Retinal pigment epithelial cell (primary cell): Measurements from ENCODE around the gene C2orf68.
"Not testable (repeated sequence)": the region's sequence is repeated elsewhere in the genome, so short reads cannot be mapped to it uniquely, and the experiment has no call there.

ENCODE experiments used
- DNase-seq: peaks from one replicate; pipeline ENCODE4 v3.0.0-alpha.2; 2010; ENCODE audit warnings: low read depth
- H3K4me3 ChIP-seq: 2 replicates; pipeline ENCODE4 v1.5.1; 2011; ENCODE audit warnings: mild to moderate bottlenecking, low read length, control low read depth, moderate library complexity
- TF ChIP-seq, protein P1 (sequence below): conservative IDR thresholded peaks from 2 replicates; pipeline ENCODE4 v1.5.1; 2011; ENCODE audit warnings: low read depth, low read length, control low read depth, inconsistent platforms

The C2orf68 gene

DNA sequence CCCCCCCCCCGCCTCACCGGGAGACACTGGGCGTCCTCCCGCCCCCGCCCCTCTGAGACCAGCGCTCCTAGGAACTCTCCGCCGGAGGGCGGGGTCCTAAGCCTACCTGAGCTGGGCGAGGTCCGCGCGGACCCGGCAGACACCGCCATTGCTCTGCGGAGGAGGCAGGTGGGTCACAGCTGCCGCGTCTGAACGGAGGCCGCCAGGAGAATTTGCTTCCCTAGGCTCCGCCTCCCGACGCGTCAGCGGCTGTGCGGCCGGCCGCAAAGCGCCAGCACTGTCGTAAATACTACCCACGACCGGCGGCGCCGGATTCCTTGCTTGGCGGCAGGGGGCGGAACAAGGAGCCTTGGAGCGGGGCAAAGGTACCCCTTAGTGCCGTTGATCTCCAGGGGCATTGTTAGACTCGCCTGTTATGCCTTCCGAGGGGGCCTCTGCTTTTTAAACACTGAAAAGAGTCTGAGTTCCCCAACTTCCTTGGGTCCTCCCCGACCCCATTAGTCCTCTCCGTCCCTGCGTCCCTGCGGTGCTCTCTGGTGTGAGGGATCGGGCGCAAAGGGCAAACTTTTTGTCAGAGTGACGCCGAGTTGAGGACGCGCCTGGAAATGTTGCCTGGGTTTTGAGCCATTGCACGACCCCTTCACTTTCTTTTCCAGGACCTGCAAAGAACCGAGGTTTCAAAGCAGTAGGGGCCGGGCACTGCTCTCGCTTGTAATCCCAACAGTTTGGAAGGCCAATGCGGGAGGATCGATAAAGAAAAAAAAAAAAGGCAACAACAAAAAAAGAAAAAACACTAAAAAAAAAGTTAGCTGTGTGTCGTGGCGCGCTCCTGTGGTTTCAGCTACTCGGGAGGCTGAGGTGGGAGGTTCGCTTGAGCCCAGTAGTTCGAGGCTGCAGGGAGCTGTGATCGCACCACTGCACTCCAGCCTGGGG, 50.3 kb downstream of the C2orf68 start, which contains the start of gene GGCX:
Gene GGCX, minus strand, starts transcription at position 214 of the 933 bp plus-strand sequence. Its CDS starts 65 bp downstream, at position 149.
- DNase-seq = peak; percentile 83
- H3K4me3 ChIP-seq = peak within 1 kb of the TSS; percentile 95
- TF ChIP-seq, protein P1, sequence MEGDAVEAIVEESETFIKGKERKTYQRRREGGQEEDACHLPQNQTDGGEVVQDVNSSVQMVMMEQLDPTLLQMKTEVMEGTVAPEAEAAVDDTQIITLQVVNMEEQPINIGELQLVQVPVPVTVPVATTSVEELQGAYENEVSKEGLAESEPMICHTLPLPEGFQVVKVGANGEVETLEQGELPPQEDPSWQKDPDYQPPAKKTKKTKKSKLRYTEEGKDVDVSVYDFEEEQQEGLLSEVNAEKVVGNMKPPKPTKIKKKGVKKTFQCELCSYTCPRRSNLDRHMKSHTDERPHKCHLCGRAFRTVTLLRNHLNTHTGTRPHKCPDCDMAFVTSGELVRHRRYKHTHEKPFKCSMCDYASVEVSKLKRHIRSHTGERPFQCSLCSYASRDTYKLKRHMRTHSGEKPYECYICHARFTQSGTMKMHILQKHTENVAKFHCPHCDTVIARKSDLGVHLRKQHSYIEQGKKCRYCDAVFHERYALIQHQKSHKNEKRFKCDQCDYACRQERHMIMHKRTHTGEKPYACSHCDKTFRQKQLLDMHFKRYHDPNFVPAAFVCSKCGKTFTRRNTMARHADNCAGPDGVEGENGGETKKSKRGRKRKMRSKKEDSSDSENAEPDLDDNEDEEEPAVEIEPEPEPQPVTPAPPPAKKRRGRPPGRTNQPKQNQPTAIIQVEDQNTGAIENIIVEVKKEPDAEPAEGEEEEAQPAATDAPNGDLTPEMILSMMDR = no peak

DNA sequence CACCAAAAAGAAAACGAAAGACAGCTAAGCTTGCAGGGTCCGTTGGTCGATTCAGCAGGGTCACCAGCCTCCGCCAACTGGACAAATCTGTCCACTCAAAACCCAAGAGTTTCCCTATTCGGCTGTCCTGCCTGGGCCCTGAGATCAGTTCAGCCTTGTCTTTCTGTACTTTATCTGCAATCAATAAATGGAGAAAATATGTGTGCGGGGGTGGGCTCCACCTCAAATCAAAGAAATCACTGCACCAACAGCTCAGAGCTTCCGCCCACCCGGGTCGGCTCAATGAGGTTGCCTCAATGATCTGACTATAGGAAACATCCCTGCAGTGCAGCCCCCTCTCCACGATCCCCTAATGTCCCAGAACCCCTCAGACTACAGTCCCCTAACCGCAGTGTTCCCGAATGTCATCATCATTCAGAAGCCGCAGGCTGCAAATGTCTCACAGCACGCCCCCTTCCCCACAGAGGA, 51.0 kb downstream of the C2orf68 start:
- peak overlapping the region; percentile 95 for H3K4me3 ChIP-seq
- no peak for DNase-seq
- TF ChIP-seq, protein P1 = no peak

DNA sequence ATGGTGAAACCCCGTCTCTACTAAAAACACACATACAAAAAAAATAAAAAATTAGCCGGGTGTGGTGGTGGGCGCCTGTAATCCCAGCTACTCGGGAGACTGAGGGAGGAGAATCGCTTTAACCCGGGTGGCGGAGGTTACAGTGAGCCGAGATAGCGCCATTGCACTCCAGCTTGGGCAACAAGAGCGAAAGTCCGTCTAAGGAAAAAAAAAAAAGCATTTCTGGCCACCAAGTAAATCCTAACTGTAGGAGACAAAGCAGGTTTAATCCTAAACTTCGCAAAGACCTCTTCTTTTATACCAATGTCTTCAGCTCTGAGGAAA, 51.5 kb downstream of the C2orf68 start:
- not testable (repeated sequence) for DNase-seq
- H3K4me3 ChIP-seq = peak overlapping the region; percentile 95

DNA sequence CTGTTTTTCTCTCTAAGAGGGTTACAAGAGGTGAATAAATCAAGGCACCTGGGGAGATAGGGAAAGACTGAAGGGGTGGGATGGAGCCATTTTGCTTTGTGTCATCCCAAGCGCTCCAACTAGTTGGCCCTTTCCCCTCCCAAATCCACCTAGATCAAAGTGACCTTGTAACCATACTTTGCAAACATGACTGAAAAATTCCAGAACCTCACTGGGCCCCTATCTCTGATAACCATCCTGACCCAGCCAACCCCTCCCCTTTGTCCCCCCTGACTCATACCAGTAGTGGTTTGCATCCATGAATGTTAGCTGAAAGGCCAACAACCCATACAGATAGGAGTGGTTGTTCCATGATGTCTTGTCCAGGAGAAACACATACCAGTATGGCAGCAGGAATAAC, 53.7 kb downstream of the C2orf68 start:
- no peak overlapping the region for H3K4me3 ChIP-seq
- TF ChIP-seq, protein P1 = no peak
- no peak for DNase-seq

DNA sequence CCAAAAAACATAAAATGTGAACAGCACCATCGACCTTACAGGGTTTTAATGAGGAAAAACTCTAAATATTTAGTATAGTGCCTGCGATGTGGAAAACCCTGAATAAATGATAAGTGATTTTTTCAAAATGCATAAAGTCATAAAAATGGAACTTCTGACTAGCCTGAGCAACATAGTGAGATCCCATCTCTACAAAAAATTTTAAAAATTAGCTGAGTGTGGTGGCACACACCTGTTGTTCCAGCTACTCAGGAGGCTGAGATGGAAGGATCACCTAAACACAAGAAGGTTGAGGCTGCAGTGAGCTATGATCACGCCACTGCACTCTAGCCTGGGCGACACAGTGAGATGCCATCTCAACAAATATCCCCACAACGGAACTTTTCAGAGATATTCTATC, 54.7 kb downstream of the C2orf68 start:
- H3K4me3 ChIP-seq = no peak overlapping the region
- TF ChIP-seq, protein P1 = no peak
- no peak for DNase-seq
